ENCODE measurements around the gene PRRT3. TPM values are rescaled to one million over a fixed set of nuclear protein-coding genes. Genes with fewer than 3 reads are reported as not detected.

PRRT3 gene
- total and polyA plus RNA-seq, 2 of the 8 experiments (the other 6 are each of a cell fraction or from before 2014, with no cell fraction given), result 9.0 to 9.2 TPM

- Histone ChIP-seq H3K4me2 (ENCODE audit: insufficient read depth in 1 of 2, low read depth in 2 of 2, low read length in 2 of 2) (no peak overlapping the region), H3K18ac (ENCODE audit: extremely low read depth, low read length) (no peak overlapping the region), H4K5ac (ENCODE audit: insufficient read length, low read depth, low read length) (no peak overlapping the region), H4K8ac (ENCODE audit: extremely low read depth, insufficient read depth, low read length) (no peak overlapping the region; the same call in 1 of the 2 replicates), H3K27ac (ENCODE audit: low read depth, low read length) (no peak overlapping the region), H3K27me3 (replicated peaks in 1 of 4; ENCODE audit: control insufficient read depth in 3 of 4, extremely low read depth in 1 of 4, insufficient read depth in 3 of 4, low read length in 3 of 4) (no peaks in the 10 kb centered on the region), H2BK20ac (ENCODE audit: low read length) (no peak overlapping the region), H3K4me3 (ENCODE audit: extremely low read depth in 1 of 4, insufficient read depth in 2 of 4, low read depth in 3 of 4, low read length in 4 of 4) (no peak overlapping the region), H2BK15ac (ENCODE audit: low read length) (no peak overlapping the region), H3K9me3 (ENCODE audit: insufficient read depth in 2 of 2, low read depth in 1 of 2, low read length in 1 of 2) (no peaks in the 10 kb centered on the region), H2BK5ac (ENCODE audit: low read depth, low read length) (no peak overlapping the region), H3K79me1 (ENCODE audit: low read depth, low read length) (peaks cover 2% of the 10 kb centered on the region; the same call in 1 of the 2 replicates), H3K4ac (replicated peaks; ENCODE audit: insufficient read length, low read depth, low read length) (no peak overlapping the region), H2AK5ac (ENCODE audit: low read depth, low read length) (no peak overlapping the region), H4K20me1 (replicated peaks in 1 of 2; ENCODE audit: control insufficient read depth in 1 of 2, insufficient read depth in 2 of 2, low read length in 2 of 2) (peaks cover 0 to 5% of the 10 kb centered on the region in 2 experiments), H2AFZ (ENCODE audit: low read length) (no peak overlapping the region), H2BK12ac (ENCODE audit: low read depth, low read length) (no peak overlapping the region), H3K23me2 (ENCODE audit: low read depth, low read length) (no peaks in the 10 kb centered on the region), H3K36me3 (ENCODE audit: control insufficient read depth in 2 of 4, insufficient read depth in 4 of 4, low read length in 3 of 4) (peaks cover under 1 to 18% (median 2%) of the 10 kb centered on the region in 4 experiments; a peak in 7 of 8 replicates), H3K79me2 (ENCODE audit: control insufficient read depth in 1 of 2, insufficient read depth in 2 of 2, low read length in 2 of 2) (peaks cover 0 to 7% of the 10 kb centered on the region in 2 experiments; a peak in 2 of 4 replicates), H3K56ac (replicated peaks; ENCODE audit: insufficient read length, low read depth, low read length) (no peak overlapping the region), H4K91ac (replicated peaks; ENCODE audit: insufficient read length, low read length) (no peak overlapping the region), H3K9ac (replicated peaks in 1 of 4; ENCODE audit: extremely low read depth in 1 of 4, low read depth in 3 of 4, low read length in 3 of 4) (no peak overlapping the region), H3K14ac (ENCODE audit: insufficient read length) (no peak overlapping the region), H3K23ac (ENCODE audit: insufficient read length) (no peak overlapping the region), H2BK120ac (replicated peaks; ENCODE audit: low read depth, low read length) (no peak overlapping the region), H3K4me1 (replicated peaks in 1 of 4; ENCODE audit: control insufficient read depth in 3 of 4, insufficient read depth in 4 of 4, low read length in 3 of 4) (no peaks in the 10 kb centered on the region)
- DNase-seq (ENCODE audit: low read depth in 1 of 2, low spot score in 2 of 2) (no peak), FAIRE-seq (no peak)
- ChIA-PET CTCF (ENCODE audit: partially characterized antibody) (interaction anchor here (0.6 to 4.0 kb wide), 4 partner anchors 14 to 746 kb away, joined by 3 to 21 read pairs (median 4); partner anchors contain the start of gene PRRT3), POLR2A (ENCODE audit: partially characterized antibody) (no interaction called here)
- 86% methylated on average over 2 of the region's 2 CpGs; no CpG with 5 or more reads in 1 of the 2 experiments for WGBS, 2 experiments (ENCODE audit: extremely low coverage in 1 of 2, insufficient coverage in 1 of 2, insufficient read length in 1 of 2, insufficient replicate concordance in 2 of 2, low coverage in 1 of 2, low lambda C conversion rate in 2 of 2, missing lambda C conversion rate in 1 of 2)
- TF ChIP-seq ATF3 (IDR thresholded peaks at IDR 0.05; ENCODE audit: insufficient read depth, low read depth, low read length), result no peak
- no peak for TF ChIP-seq ASH2L (IDR thresholded peaks at IDR 0.05; ENCODE audit: low read length)
- no peak for TF ChIP-seq CEBPB (IDR thresholded peaks at IDR 0.05; ENCODE audit: low read depth, low read length)
- TF ChIP-seq EZH2 (IDR thresholded peaks at IDR 0.05; ENCODE audit: low read depth, low read length, severe bottlenecking), result no peak
- TF ChIP-seq FOSL1 (IDR thresholded peaks at IDR 0.05; ENCODE audit: insufficient read depth, low read depth, low read length), result no peak
- no peak for TF ChIP-seq POU5F1 (IDR thresholded peaks at IDR 0.05; ENCODE audit: low read depth, low read length)
- TF ChIP-seq TBP (IDR thresholded peaks at IDR 0.05; ENCODE audit: low read depth, low read length), result no peak
- no peak for TF ChIP-seq CTCF (IDR thresholded peaks at IDR 0.05; ENCODE audit: control extremely low read depth in 1 of 3, insufficient read depth in 1 of 3, low read depth in 1 of 3, low read length in 3 of 3)
- TF ChIP-seq EP300 (IDR thresholded peaks at IDR 0.05; ENCODE audit: borderline replicate concordance in 1 of 2, low read depth in 2 of 2, low read length in 2 of 2), result no peak
Observed at GRCh38 chr3:9980251-9980650, 28.0 kb upstream of the PRRT3 start.

Data from H1 (cell line).